A549 (cell line): ENCODE data around the gene TLX3. TPM values are rescaled to one million over a fixed set of nuclear protein-coding genes. Genes with fewer than 3 reads are reported as not detected.

ENCODE experiments used
- ATAC-seq, 2 experiments: fragments of 200-7000 bp in 1 of 2; fragments of >200 bp in 1 of 2; cut with Nextera tagmentation in 1 of 2; cut with Tn5 transposase in 1 of 2; 3 replicates each; pipeline versions ENCODE4 v1.8.0 to v1.9.1; 2018 to 2020; ENCODE audit warnings: mild to moderate bottlenecking in 1 of 2, moderate library complexity in 1 of 2
- CTCF ChIA-PET: fragments of 300-600 bp; sonication (Branson Sonifier 250); formaldehyde crosslinking; extraction: SDS; loops from one replicate; lab custom pipeline; 2021; ENCODE audit warnings: antibody characterized with exemption, inconsistent platforms; lab: Yijun Ruan, JAX
- POLR2A ChIA-PET: fragments of 350-600 bp; formaldehyde crosslinking; extraction: SDS; loops from one replicate; lab custom pipeline; 2021; ENCODE audit warnings: antibody characterized with exemption, inconsistent platforms; lab: Yijun Ruan, JAX
- DNase-seq, 2 experiments: peaks; one replicate each; pipeline versions ENCODE4 v3.0.0 to v3.0.0-alpha.2; 2011 to 2016; ENCODE audit warnings: low read depth in 1 of 2, low spot score in 1 of 2
- FAIRE-seq: peaks from 2 replicates; lab custom pipeline; 2011; peaks lifted over from hg19 to GRCh38; lab: Jason Lieb, UNC
- H3K27ac ChIP-seq, 2 experiments: fragments of >200 bp; sonication (Bioruptor Twin); formaldehyde crosslinking; 3 replicates each; pipeline ENCODE4 v1.5.1; 2016 to 2017
- H3K4me1 ChIP-seq: fragments of >200 bp; sonication (Bioruptor Twin); formaldehyde crosslinking; 3 replicates; pipeline ENCODE4 v1.6.1; 2016
- H3K4me2 ChIP-seq: fragments of >200 bp; sonication (Bioruptor Twin); formaldehyde crosslinking; 3 replicates; pipeline ENCODE4 v1.6.1; 2016
- H3K4me3 ChIP-seq: fragments of >200 bp; sonication (Bioruptor Twin); formaldehyde crosslinking; 3 replicates; pipeline ENCODE4 v1.5.1; 2016
- H3K9me3 ChIP-seq: fragments of >200 bp; sonication (Bioruptor Twin); formaldehyde crosslinking; 3 replicates; pipeline ENCODE4 v1.6.1; 2016
- BHLHE40 ChIP-seq: IDR thresholded peaks from 2 replicates; pipeline ENCODE4 v1.6.1; 2012; ENCODE audit warnings: low read depth, low read length, inconsistent platforms
- EHMT2 ChIP-seq: fragments of 200-600 bp; sonication (generic); IDR thresholded peaks from 2 replicates; pipeline ENCODE4 v1.6.1; 2016; ENCODE audit warnings: antibody characterized with exemption, low read depth, mild to moderate bottlenecking, moderate library complexity
- FOSB ChIP-seq: fragments of 250-450 bp; sonication (Bioruptor Pico); IDR thresholded peaks from 2 replicates; pipeline ENCODE4 v1.5.0; 2020; ENCODE audit warnings: mild to moderate bottlenecking, moderate library complexity
- MAZ ChIP-seq: fragments of 150-350 bp; IDR thresholded peaks from 2 replicates; pipeline ENCODE4 v1.6.1; 2014; ENCODE audit warnings: antibody characterized with exemption, low read depth, low read length, borderline replicate concordance
- POLR2A ChIP-seq: IDR thresholded peaks from 2 replicates; pipeline ENCODE4 v1.6.1; 2012; ENCODE audit warnings: mild to moderate bottlenecking, low read length
- POLR2AphosphoS2 ChIP-seq: conservative IDR thresholded peaks from 2 replicates; pipeline ENCODE4 v1.6.1; 2012; ENCODE audit warnings: low read length, improper control_type of control experiment, inconsistent platforms
- SMC3 ChIP-seq: fragments of >200 bp; sonication (Bioruptor Twin); formaldehyde crosslinking; IDR thresholded peaks from 3 replicates; pipeline ENCODE4 v1.6.1; 2018; ENCODE audit warnings: inconsistent platforms
- SREBF2 ChIP-seq: fragments of 450-650 bp; IDR thresholded peaks from 2 replicates; pipeline ENCODE4 v1.6.1; 2014; ENCODE audit warnings: mild to moderate bottlenecking, moderate library complexity
- ZC3H11A ChIP-seq: fragments of 450-650 bp; IDR thresholded peaks from 2 replicates; pipeline ENCODE4 v1.6.1; 2014; ENCODE audit warnings: antibody characterized with exemption, mild to moderate bottlenecking
- WGBS: methylation state at CpG from one replicate; pipeline ENCODE4 v1.1.6; 2017; ENCODE audit errors: missing lambda C conversion rate; 5-methylcytosine and 5-hydroxymethylcytosine counted together
- polyA plus RNA-seq, 4 experiments: library from polyadenylated mRNA; depleted of rRNA in 3 of 4; stranded (reverse); fragments of >200 nt; fragmentation: RNase III in 1 of 4; extraction: RNeasy Plus Mini Kit Qiagen cat#74134 plus additional on column Dnase treatment in 1 of 4; gene quantifications; 2 replicates in 3 of 4; 3 replicates in 1 of 4; pipeline ENCODE4 v1.2.3, GENCODE V29; 2011 to 2017
- TF ChIP-seq, protein P1 (sequence below): IDR thresholded peaks from 2 replicates; pipeline ENCODE4 v1.6.1; 2012; ENCODE audit warnings: low read depth, borderline replicate concordance
- TF ChIP-seq, protein P2 (sequence below): IDR thresholded peaks from 2 replicates; pipeline ENCODE4 v1.6.1; 2012
- TF ChIP-seq, protein P3 (sequence below): IDR thresholded peaks from 2 replicates; pipeline ENCODE4 v1.6.1; 2012
- TF ChIP-seq, protein P4 (sequence below): fragments of 150-350 bp; IDR thresholded peaks from 2 replicates; pipeline ENCODE4 v1.6.1; 2014; ENCODE audit warnings: low read depth, mild to moderate bottlenecking, low read length
- TF ChIP-seq, protein P5 (sequence below): fragments of 250-450 bp; sonication (Bioruptor Pico); IDR thresholded peaks from 2 replicates; pipeline ENCODE4 v1.5.0; 2020; ENCODE audit warnings: low read depth, mild to moderate bottlenecking, moderate library complexity

TLX3 gene
- polyA plus RNA-seq, 2 of the 4 experiments (the other 2 are of a cell fraction) = not detected

DNA sequence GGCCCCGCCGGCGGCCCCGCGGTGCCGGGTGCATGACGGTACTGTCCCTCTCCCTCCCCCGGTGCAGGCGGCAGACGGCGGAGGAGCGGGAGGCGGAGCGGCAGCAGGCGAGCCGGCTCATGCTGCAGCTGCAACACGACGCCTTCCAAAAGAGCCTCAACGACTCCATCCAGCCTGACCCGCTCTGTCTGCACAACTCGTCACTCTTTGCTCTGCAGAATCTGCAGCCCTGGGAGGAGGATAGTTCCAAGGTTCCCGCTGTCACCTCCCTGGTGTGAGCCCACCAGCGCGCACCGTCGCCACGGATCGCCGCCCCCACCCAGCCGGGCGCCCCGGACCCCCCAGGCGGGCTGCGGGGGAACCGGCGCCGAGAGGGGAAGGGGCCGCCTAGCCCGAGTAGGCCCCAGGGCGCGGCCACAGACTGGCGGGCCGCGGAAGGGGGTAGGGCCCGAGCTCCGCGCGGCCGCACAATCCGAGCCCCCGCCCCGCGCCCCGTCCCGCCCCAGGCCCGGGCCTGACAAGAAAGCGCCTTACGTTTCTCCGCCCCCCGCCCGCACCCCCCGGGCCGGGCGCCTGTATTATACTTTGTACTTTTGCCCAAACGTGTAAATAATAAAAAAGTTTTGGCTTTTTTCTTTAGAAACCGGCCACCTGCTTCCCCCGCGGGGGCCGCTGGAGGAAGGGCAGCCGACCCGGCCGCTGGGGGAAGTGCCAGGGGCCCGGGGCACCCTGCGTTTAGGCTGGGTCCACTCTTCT lies 2.5 kb downstream of the TLX3 start:
- POLR2A ChIA-PET = no interaction called here
- no peak overlapping the region for H3K4me3 ChIP-seq
- H3K27ac ChIP-seq = no peak overlapping the region
- H3K4me2 ChIP-seq = peak overlapping the region; percentile 44; the same call in 1 of the 3 replicates
- DNase-seq (no peak), FAIRE-seq (no peak), ATAC-seq (peak; percentile 26 to 41; a peak in 2 of 6 replicates)
- CTCF ChIA-PET = no interaction called here
- H3K4me1 ChIP-seq = no peaks in the 10 kb centered on the region
- no peaks in the 10 kb centered on the region for H3K9me3 ChIP-seq
- TF ChIP-seq, protein P1, sequence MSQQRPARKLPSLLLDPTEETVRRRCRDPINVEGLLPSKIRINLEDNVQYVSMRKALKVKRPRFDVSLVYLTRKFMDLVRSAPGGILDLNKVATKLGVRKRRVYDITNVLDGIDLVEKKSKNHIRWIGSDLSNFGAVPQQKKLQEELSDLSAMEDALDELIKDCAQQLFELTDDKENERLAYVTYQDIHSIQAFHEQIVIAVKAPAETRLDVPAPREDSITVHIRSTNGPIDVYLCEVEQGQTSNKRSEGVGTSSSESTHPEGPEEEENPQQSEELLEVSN = peak; percentile 55; the same call in 1 of the 2 replicates
- no peak for TF ChIP-seq BHLHE40
- TF ChIP-seq, protein P2, sequence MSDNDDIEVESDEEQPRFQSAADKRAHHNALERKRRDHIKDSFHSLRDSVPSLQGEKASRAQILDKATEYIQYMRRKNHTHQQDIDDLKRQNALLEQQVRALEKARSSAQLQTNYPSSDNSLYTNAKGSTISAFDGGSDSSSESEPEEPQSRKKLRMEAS = peak; percentile 60
- 64% methylated on average over 30 of the region's 74 CpGs for WGBS

DNA sequence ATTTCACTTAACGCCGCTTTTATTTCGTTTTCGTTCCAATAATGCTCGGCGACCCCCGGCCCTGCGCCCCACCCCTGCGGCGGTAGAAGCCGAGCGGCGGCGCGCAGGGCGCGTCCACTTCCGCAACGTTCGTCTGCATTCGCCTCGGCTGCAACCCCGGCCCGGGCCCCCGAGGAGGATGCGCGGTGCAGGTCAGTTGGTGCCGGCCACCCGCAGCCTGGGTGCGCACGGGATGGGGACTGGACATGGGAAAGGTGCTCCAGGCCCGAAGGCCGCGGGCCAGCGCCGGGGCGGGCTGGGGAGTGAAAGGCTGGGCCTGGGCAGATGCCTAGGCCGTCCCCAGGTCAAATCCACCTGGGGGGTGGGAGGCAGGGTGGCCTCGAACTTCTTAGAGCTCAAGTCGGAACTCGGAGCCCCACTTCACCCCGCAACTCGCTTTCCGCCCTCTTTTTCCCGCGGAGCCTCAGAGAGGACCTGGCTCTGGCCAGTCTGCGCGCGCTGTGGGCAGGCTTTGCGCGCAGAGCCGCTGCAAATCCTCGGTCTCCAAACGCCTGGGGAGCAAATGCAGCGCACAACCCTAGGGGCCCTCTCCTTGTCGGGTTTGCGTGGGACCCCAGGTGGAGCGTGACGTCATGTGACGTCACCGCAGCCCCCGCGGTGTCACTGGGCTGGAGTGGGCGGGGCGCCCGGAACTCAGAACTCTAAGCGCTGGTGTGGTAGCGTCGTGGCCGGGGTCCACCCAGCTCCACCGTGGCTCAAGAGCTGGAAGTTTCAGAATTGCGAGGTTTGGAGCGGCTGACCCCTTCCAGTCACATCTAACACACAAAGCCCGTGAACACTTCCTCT lies 3.3 kb downstream of the TLX3 start:
- FAIRE-seq = no peak
- CTCF ChIA-PET = no interaction called here
- H3K4me3 ChIP-seq = no peak overlapping the region
- POLR2A ChIA-PET = no interaction called here
- no peak overlapping the region for H3K27ac ChIP-seq
- peak in 1 of 2 experiments; percentile 38; a peak in 2 of 6 replicates for ATAC-seq
- no peaks in the 10 kb centered on the region for H3K9me3 ChIP-seq
- no peaks in the 10 kb centered on the region for H3K4me1 ChIP-seq
- no peak for TF ChIP-seq SREBF2
- TF ChIP-seq EHMT2 = no peak
- TF ChIP-seq ZC3H11A = no peak
- no peak for TF ChIP-seq SMC3
- TF ChIP-seq POLR2AphosphoS2 = no peak
- TF ChIP-seq, protein P3, sequence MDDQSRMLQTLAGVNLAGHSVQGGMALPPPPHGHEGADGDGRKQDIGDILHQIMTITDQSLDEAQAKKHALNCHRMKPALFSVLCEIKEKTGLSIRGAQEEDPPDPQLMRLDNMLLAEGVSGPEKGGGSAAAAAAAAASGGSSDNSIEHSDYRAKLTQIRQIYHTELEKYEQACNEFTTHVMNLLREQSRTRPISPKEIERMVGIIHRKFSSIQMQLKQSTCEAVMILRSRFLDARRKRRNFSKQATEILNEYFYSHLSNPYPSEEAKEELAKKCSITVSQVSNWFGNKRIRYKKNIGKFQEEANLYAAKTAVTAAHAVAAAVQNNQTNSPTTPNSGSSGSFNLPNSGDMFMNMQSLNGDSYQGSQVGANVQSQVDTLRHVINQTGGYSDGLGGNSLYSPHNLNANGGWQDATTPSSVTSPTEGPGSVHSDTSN = no peak
- no peak for TF ChIP-seq FOSB
- no peak for TF ChIP-seq MAZ
- no peak for TF ChIP-seq POLR2A
- 66% methylated on average over 62 of the region's 74 CpGs for WGBS
- DNase-seq = no peak
- peak overlapping the region; percentile 32; the same call in 1 of the 3 replicates for H3K4me2 ChIP-seq

DNA sequence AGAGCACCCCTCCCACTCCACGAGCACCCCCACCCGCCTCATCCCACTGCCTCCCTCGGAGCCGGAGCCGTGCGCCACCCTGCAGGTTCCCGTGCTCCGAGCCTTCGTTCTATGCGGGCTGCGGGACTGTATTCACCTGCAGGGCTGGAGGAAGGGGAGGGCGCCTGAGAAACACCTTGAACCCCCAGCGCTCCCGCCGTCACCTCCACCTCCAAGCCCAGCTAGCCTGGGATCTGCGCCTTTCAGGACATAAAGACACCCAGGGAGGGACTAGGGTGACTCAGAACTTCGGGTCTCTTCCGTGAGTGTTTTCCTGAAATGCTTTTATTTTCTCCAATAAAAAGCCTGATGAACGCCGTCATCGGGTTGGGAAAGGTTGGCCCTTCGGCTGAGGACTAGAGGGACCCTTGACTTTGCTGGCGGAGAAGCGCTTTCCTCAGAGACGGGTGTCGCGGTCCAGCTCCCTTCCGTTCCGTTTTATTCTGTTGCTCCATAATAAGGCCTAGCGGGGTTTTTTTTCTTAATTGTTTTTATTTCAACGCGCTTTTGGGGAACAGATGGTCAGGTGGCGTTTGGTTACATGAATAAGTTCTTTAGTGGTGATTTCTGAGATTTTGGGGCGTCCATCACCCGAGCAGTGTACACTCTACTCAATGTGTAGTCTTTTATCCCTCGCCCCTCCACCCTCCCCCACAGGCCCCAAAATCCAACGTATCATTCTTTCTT lies 4.6 kb downstream of the TLX3 start:
- ChIA-PET CTCF (no interaction called here), POLR2A (no interaction called here)
- Histone ChIP-seq H3K4me3 (no peak overlapping the region), H3K4me2 (no peak overlapping the region), H3K4me1 (no peaks in the 10 kb centered on the region), H3K27ac (no peak overlapping the region), H3K9me3 (no peaks in the 10 kb centered on the region)
- FAIRE-seq (no peak), ATAC-seq (no peak), DNase-seq (no peak)
- TF ChIP-seq BHLHE40 = no peak
- TF ChIP-seq, protein P4, sequence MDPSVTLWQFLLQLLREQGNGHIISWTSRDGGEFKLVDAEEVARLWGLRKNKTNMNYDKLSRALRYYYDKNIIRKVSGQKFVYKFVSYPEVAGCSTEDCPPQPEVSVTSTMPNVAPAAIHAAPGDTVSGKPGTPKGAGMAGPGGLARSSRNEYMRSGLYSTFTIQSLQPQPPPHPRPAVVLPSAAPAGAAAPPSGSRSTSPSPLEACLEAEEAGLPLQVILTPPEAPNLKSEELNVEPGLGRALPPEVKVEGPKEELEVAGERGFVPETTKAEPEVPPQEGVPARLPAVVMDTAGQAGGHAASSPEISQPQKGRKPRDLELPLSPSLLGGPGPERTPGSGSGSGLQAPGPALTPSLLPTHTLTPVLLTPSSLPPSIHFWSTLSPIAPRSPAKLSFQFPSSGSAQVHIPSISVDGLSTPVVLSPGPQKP = no peak
- TF ChIP-seq, protein P5, sequence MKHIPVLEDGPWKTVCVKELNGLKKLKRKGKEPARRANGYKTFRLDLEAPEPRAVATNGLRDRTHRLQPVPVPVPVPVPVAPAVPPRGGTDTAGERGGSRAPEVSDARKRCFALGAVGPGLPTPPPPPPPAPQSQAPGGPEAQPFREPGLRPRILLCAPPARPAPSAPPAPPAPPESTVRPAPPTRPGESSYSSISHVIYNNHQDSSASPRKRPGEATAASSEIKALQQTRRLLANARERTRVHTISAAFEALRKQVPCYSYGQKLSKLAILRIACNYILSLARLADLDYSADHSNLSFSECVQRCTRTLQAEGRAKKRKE = no peak
- WGBS = 80% methylated on average over 32 of the region's 37 CpGs
